HCEC 1CT (cell line): Measurements from ENCODE around the gene PTPRQ.
"Not testable (repeated sequence)": the region's sequence is repeated elsewhere in the genome, so short reads cannot be mapped to it uniquely, and the experiment has no call there.

Experiments used
- DNase-seq: peaks from one replicate; pipeline ENCODE4 v3.0.0-alpha.2; 2017

The PTPRQ gene

GRCh38 chr12:80477521-80478145 is 33.6 kb downstream of the PTPRQ start:
- DNase-seq, result not testable (repeated sequence)

- DNase-seq, result no peak
Measured at GRCh38 chr12:80484746-80485145, 40.7 kb downstream of the PTPRQ start.

GRCh38 chr12:80485222-80485987 is 41.4 kb downstream of the PTPRQ start:
- DNase-seq, result no peak

- DNase-seq, result no peak
Measured at GRCh38 chr12:80490329-80490728, 46.3 kb downstream of the PTPRQ start.

- no peak for DNase-seq
Measured at GRCh38 chr12:80491166-80491565, 47.1 kb downstream of the PTPRQ start.

GRCh38 chr12:80493466-80493865 is 49.4 kb downstream of the PTPRQ start:
- no peak for DNase-seq

- DNase-seq, result no peak
Measured at GRCh38 chr12:80494836-80495235, 50.8 kb downstream of the PTPRQ start.

GRCh38 chr12:80498059-80498728 is 54.2 kb downstream of the PTPRQ start:
- no peak for DNase-seq

GRCh38 chr12:80504389-80505163 is 60.5 kb downstream of the PTPRQ start:
- DNase-seq, result peak; percentile 23

GRCh38 chr12:80509781-80510556 is 65.9 kb downstream of the PTPRQ start:
- peak; percentile 95 for DNase-seq

- no peak for DNase-seq
Measured at GRCh38 chr12:80512781-80513180, 68.7 kb downstream of the PTPRQ start.

- no peak for DNase-seq
Measured at GRCh38 chr12:80513211-80513610, 69.2 kb downstream of the PTPRQ start.

- no peak for DNase-seq
Measured at GRCh38 chr12:80517655-80518054, 73.6 kb downstream of the PTPRQ start.

GRCh38 chr12:80531646-80532045 is 87.6 kb downstream of the PTPRQ start:
- DNase-seq, result no peak

GRCh38 chr12:80539029-80539428 is 95.0 kb downstream of the PTPRQ start:
- no peak for DNase-seq

GRCh38 chr12:80549298-80549697 is 105.3 kb downstream of the PTPRQ start:
- DNase-seq, result no peak

- peak; percentile 97 for DNase-seq
Measured at GRCh38 chr12:80551897-80552296, 107.9 kb downstream of the PTPRQ start.

- peak; percentile 98 for DNase-seq
Measured at GRCh38 chr12:80553316-80553715, 109.3 kb downstream of the PTPRQ start.

GRCh38 chr12:80556566-80556965 is 112.5 kb downstream of the PTPRQ start:
- DNase-seq, result no peak

- DNase-seq, result no peak
Measured at GRCh38 chr12:80559766-80560165, 115.7 kb downstream of the PTPRQ start.

GRCh38 chr12:80565271-80565670 is 121.2 kb downstream of the PTPRQ start:
- peak; percentile 78 for DNase-seq

- peak; percentile 84 for DNase-seq
Measured at GRCh38 chr12:80567401-80567800, 123.4 kb downstream of the PTPRQ start.
